Measurements from ENCODE around the gene MSI2. TPM values are rescaled to one million over a fixed set of nuclear protein-coding genes. Genes with fewer than 3 reads are reported as not detected.

MSI2 gene
- total RNA-seq, 1 donor from 2014 or later, result 31.3 TPM

- Histone ChIP-seq H3K27me3 (no peaks in the 10 kb centered on the region), H3K4me1 (no peaks in the 10 kb centered on the region), H3K9me3 (no peaks in the 10 kb centered on the region), H3K27ac (no peak overlapping the region), H3K36me3 (no peaks in the 10 kb centered on the region), H3K4me3 (no peak overlapping the region)
- DNase-seq (no peak), ATAC-seq (no peak)
- intact Hi-C loops (cut with DNase I), result no loop called here
- no peak for TF ChIP-seq CTCF (IDR thresholded peaks at IDR 0.05)
Observed at GRCh38 chr17:57677301-57677700, 421.0 kb downstream of the MSI2 start.

DNA sequence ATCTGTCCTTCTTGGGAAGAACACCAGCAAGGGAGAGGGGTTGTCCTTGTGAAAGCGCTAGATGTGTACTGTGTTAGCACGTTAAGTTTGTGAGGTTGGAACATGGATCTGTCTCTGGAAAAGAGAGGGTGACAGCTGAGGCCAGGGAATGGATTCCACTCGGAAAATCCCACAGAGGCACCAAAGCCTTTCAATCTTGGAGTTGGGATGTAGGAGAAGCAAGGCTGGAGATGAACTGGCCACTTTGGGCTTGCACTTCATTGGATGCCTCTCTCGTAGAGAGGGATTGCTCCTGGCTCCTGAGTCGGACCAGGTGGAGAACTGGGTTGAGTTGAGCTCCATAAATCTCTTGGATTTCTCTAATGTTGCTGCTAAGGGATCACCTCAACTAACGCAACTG is 421.5 kb downstream of the MSI2 start:
- no peak overlapping the region for H3K4me3 ChIP-seq
- TF ChIP-seq CTCF (IDR thresholded peaks at IDR 0.05), result no peak
- no peaks in the 10 kb centered on the region for H3K27me3 ChIP-seq
- no peaks in the 10 kb centered on the region for H3K9me3 ChIP-seq
- no peaks in the 10 kb centered on the region for H3K36me3 ChIP-seq
- DNase-seq, result no peak
- no peak for ATAC-seq
- intact Hi-C loops (cut with DNase I), result no loop called here
- no peak overlapping the region for H3K27ac ChIP-seq
- no peaks in the 10 kb centered on the region for H3K4me1 ChIP-seq

DNA sequence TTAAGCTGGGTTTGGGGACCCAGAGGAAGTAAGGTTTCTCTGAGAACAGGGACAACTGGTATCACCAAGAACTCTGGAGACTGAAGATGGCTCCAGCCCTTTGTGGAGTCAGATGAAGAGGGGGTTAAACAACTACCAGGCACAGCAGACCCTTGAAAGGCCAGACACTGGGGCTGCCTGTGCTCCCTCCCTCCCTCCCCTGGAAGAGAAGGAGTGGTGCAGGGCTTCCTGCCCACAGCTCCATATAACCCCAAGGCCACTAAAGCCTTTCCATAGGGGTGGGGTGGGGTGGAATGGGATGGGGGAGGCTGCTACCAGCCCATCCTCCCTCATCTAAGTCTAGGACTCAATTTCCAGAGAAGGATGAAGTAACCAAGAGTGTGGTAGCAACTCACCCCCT is 422.1 kb downstream of the MSI2 start:
- no peaks in the 10 kb centered on the region for H3K9me3 ChIP-seq
- no peaks in the 10 kb centered on the region for H3K27me3 ChIP-seq
- DNase-seq, result no peak
- intact Hi-C loops (cut with DNase I), result no loop called here
- no peaks in the 10 kb centered on the region for H3K36me3 ChIP-seq
- ATAC-seq, result no peak
- H3K27ac ChIP-seq, result no peak overlapping the region
- H3K4me3 ChIP-seq, result no peak overlapping the region
- H3K4me1 ChIP-seq, result no peaks in the 10 kb centered on the region
- TF ChIP-seq CTCF (IDR thresholded peaks at IDR 0.05), result no peak

DNA sequence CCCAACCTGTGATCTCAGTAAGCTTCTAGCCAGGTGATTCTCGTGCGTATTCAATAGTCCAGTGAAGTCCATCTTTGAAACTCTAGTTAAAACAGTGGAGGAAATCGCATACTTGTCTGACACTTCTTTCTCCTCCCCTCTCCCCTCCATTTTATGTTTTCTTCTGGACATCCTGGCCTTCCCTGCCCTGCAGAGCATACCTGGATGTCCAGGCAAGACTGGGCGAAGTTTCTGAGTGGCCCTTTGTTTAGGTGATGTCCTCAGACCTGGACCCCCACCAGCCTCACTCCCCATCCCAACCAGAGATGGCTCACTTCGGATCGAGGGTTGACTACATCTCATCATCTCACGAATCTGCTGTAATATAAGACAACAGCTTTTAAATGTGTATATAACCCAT is 423.0 kb downstream of the MSI2 start:
- no peak for TF ChIP-seq CTCF (IDR thresholded peaks at IDR 0.05)
- DNase-seq (no peak), ATAC-seq (no peak)
- Histone ChIP-seq H3K27ac (no peak overlapping the region), H3K9me3 (no peaks in the 10 kb centered on the region), H3K36me3 (no peaks in the 10 kb centered on the region), H3K27me3 (no peaks in the 10 kb centered on the region), H3K4me3 (no peak overlapping the region), H3K4me1 (no peaks in the 10 kb centered on the region)
- intact Hi-C loops (cut with DNase I), result no loop called here

- Histone ChIP-seq H3K4me3 (no peak overlapping the region), H3K4me1 (no peaks in the 10 kb centered on the region), H3K36me3 (no peaks in the 10 kb centered on the region), H3K27me3 (no peaks in the 10 kb centered on the region), H3K9me3 (no peaks in the 10 kb centered on the region), H3K27ac (no peak overlapping the region)
- intact Hi-C loops (cut with DNase I), result no loop called here
- ATAC-seq, result no peak
- TF ChIP-seq CTCF (IDR thresholded peaks at IDR 0.05), result no peak
- no peak for DNase-seq
Observed at GRCh38 chr17:57679906-57680695, 423.8 kb downstream of the MSI2 start.

DNA sequence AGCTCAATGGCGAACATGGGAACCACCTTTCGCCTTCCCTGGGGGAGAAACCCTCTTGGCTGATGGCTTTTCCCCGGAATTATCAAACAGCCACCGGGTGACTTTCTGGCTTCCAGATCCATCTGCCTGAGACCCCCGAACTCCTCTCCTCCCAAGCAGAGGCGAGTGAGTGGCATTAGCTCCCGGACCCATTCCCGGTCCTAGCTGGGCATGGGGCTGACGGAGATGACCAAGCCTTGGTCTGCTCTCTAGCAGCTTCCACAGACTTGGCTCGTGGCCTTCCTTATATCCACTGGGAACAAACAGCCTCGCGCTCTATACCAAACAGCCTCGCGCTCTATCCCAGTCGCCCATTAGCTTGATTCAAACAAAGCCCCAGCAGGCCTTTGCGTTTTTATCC is 426.4 kb downstream of the MSI2 start:
- no peak for ATAC-seq
- no peak overlapping the region for H3K27ac ChIP-seq
- no peak overlapping the region for H3K4me3 ChIP-seq
- H3K36me3 ChIP-seq, result no peaks in the 10 kb centered on the region
- no peaks in the 10 kb centered on the region for H3K9me3 ChIP-seq
- H3K27me3 ChIP-seq, result no peaks in the 10 kb centered on the region
- H3K4me1 ChIP-seq, result no peaks in the 10 kb centered on the region
- intact Hi-C loops (cut with DNase I), result no loop called here
- DNase-seq, result no peak
- no peak for TF ChIP-seq CTCF (IDR thresholded peaks at IDR 0.05)

All from upper lobe of right lung (tissue), 1 donor.